Frontal cortex (tissue), 4 donors: ENCODE measurements around the gene SPAG6. TPM values are rescaled to one million over a fixed set of nuclear protein-coding genes. Genes with fewer than 3 reads are reported as not detected.
A peak's percentile ranks its signal among the peaks of the same experiment; 100 is the strongest.

Source experiments
- DNase-seq, 2 donors: peaks; one replicate each; pipeline ENCODE4 v3.0.0; 2012; ENCODE audit warnings: low spot score in 2 of 2
- FAIRE-seq: peaks from 2 replicates; lab custom pipeline; 2012; peaks lifted over from hg19 to GRCh38; lab: Jason Lieb, UNC
- total RNA-seq: library from RNA; depleted of rRNA; stranded (reverse); fragments of >200 nt; gene quantifications from one replicate; pipeline ENCODE4 v1.2.3, GENCODE V29; 2014
- donor health status: control.
- donor health status: control.
- donor health status: control.

Gene SPAG6
- total RNA-seq, 1 donor from 2014 or later, result 0.41 TPM

DNA sequence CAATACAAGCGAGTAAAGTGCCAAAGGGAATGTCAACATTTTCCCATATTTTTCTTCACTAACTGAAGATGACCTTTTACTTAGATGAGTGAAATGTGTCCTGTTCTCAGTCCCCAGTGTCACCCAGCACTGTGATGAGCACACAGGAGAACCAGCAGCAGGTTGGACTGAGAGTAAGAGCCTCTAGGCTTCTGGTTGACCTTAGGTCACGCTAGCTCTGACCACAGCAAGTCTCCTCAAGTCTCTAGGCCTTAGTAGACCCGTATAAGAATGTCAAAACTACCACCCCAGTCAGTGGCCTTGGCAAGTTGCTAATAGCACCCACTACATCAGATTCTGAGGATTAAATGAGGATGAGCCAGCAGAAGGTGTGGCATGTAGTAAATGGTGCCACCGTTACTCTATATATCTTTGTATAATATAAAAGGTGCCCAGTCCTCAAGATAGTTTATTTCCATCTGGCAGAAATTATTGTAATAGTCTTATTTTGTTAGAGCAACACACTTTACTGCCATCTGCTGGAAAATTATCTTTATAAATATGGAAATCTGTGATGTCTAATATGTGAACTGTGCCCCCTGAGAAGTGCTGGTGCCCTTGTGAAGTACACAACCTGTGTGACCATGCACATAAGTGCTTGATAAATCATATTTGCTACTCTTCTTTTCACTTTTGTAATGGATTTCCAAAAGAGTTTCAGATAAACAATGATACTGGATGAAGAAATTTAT is 75.7 kb downstream of the SPAG6 start:
- FAIRE-seq (no peak), DNase-seq (no peak)

DNA sequence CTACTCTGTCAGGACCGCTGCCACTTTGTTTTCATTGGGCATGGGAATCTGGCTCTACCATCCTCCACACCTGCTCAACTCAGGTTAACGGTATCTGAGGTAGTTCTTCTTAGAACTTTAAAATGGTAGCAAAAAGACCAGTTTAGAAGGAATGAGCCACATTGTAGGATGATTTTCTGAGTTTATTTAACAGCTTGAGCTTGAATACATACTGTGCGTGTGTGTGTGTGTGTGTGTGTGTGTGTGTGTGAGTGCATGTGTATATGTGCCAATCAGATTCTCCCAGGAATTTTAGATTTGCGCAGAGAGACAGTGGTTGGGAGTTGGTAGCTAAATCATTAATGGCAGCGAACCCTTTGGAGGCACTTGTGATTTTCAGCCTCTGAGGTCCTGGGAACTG is 81.4 kb downstream of the SPAG6 start:
- no peak for FAIRE-seq

DNA sequence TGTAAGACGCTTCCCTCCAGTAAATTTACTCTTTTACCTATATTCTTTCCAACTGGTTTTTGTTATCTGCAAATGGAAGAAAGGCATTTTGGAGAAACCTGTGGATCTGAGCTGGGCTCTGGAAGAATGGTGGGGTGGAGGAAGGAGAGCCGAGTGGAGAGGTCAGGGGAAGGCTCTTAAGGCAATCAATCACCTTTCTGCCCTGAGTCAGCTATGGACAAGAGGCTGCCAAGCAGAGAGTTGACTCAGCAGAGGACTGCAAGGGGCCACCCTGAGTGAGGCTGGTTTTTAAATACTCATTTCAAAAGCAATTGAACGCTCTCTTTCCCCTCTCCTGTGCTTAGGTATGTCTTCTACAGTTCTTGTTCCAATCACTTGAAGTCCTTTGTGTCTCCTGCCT is 81.8 kb downstream of the SPAG6 start:
- FAIRE-seq, result no peak
- no peak for DNase-seq

More for the DNA sequence above, 81.4 kb downstream of the SPAG6 start:
- DNase-seq, result no peak

DNA sequence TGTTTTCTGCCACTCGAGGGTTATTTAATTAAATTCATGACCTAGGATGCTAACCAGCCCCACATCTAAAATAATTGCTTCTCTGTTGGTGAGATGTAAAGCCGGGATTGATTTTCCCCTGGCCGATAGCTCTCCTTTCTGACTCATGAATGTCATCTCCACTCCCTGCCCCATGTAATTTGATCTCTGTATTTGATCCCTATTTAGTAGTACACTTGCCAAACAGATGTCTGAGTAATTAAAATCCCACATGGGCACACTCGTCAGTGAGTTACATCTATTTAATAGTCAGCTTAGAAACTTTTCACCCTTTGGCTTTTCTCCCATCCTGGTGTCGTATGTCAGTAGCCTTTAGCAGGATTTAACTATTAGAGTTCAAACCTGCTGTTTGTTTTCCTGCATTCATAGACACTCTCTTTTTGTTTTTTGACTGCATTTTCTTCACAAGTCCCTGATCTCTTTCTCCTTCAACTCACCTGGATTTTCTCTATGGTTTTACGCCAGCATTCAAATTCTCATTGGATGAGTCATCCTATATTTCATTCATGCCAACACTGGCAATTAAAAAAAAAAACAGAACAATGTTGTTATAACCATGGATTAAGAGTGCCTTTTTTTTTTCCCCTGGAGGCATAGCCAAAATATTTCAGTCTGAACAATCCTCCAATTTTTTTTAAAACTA is 82.7 kb downstream of the SPAG6 start:
- no peak for FAIRE-seq

DNA sequence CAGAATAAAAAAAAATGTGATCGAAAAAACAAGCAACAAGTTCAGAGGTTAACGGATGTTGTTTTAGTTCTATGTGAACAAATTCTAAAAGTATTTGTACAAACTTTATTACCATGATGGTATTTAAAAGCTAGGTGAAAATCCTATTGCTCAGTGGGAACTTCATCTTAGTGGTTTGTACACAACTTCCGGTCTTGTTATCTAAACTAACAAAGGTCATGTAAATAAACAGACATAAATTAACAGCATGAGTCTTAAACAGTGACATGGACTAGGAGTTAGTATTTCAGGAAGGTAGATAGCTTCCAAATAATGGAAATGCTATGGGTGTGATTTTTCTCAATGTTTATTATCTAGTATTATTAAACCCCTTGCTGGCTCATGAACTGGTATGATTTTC is 83.8 kb downstream of the SPAG6 start:
- FAIRE-seq (no peak), DNase-seq (no peak)

More for the DNA sequence above, 82.7 kb downstream of the SPAG6 start:
- no peak for DNase-seq

DNA sequence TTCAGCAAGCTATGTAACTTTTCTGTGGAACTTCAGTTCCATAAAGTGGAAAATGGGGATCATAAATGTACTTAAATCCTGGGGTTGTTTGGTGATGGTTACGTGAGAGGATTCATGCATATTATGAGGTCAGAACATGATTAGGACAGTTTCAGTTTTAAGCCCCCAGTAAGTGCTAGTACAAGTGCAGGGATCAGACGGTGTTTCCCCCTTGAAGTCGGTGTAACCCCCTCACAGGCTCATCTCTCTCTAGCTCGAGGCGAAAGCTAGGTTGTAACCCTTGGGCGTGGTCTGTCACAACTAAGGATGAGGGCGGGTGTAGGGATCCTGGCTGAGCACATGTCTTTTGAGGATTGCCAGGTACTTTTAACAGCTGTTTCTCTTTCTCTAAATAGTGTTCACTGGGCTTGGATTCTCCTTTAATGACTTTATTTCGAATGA is 84.7 kb downstream of the SPAG6 start:
- DNase-seq (no peak), FAIRE-seq (no peak)

DNA sequence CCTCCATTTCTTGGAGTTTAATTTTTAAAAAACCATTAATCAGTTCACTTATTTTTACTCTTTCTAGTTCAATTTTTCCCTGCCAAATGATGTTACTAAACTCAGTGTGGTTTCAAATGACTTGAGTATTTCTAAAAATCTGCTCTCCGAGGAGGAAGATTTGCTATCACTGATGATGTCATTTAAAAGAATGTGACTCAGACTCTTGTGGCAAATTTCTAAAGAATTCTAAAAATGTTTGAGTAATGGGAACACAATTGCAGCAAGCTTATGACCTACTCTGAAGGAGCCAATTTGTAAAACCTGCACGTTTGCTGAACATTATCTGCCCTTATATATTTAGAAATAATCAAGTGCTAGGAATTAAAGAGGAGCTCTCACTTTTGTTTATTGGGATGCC is 88.6 kb downstream of the SPAG6 start:
- peak in 1 of 2 donors; percentile 14 for DNase-seq
- FAIRE-seq, result no peak

DNA sequence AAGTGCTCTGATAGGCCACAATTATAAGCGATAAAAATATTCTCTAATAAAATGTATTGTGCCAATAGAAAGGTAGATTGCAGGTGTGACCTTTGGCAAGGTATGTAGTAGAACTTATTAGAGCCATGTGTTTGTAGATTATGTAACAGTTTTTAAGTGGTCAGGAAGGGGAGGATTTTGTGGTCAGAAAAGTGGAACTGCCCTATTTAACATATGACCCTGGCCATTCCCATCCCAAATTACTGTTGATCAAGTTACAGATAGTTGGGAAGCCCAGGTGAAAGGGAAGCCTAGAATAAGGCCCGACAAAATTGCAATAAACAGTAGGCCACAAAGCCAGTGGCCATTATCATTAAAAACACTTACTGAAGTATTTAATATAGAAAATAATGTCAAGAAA is 89.2 kb downstream of the SPAG6 start:
- FAIRE-seq, result no peak
- DNase-seq, result no peak

DNA sequence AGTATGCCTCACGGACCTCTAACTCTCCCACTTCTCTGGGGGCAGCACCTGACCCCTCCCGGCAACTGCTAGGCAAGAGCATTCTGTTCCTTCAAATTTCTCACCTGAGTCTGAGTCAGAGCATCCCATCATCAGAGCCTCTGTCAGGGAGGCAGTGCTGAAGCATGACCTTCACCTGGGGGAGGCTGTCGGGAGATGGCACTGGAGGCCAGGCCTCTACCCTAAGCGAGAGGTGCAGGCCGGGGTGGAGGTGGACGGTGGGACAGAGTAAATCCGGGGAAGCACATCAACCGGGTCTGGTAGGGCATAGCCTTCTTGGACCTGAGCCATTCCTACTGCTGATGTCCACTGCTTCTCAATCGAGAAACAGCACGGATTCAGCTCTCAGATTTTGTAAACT is 90.4 kb downstream of the SPAG6 start:
- no peak for DNase-seq
- FAIRE-seq, result no peak

DNA sequence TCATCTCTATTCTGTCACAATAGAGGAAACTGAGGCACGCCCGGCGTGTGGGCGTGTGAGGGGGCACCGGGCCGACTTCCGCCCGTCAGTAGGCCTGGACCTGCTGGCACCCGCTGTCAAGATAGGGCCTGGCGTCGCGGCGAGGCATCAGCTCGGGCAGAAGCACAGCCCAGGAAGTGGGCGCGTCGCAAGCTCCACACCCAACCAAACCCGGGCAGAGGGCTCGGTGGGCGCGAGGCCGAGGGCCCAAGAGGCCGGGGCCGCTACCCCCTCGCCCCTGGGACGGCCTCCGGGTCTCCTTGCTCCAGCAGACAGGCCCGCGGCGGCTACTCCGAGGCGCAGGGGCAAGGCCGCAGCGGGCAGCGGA is 91.2 kb downstream of the SPAG6 start:
- FAIRE-seq, result no peak
- no peak for DNase-seq

DNA sequence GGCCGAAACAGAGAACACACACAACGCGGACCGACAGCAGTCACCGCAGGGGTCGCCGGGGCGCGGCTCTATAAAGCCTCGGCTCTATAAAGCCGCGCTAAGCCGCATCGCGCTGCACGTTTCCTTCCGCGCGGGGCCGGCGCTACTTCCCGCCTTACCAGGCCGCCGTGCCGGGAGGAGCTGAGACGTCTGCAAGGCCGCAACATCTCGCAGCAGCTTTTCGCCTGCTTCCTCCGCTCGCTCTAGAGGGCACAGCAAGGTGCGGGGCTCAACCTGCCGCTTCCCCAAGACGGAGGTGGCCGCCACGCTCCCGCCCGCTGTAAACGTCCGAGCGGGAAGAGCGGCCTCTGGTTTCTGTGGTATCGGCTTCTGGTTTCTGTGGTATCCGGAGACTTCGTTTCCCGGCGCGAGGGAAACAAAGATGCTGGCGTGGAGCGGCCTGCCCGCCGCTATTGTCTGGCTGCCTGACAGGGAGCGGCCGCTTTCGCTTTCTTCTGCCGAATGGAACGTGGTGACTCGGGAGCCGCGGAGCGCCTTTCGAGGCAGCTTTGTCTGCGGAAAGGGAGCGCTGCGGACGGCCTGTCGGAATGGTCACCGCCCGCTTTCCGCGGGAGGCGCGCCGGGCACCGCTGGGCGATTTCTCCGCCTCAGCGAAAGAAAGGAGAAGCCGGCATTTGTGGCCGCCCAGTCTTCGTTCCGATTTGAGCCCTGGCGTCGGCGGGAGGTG is 91.8 kb downstream of the SPAG6 start:
- FAIRE-seq (no peak), DNase-seq (peak; percentile 62 to 69)

DNA sequence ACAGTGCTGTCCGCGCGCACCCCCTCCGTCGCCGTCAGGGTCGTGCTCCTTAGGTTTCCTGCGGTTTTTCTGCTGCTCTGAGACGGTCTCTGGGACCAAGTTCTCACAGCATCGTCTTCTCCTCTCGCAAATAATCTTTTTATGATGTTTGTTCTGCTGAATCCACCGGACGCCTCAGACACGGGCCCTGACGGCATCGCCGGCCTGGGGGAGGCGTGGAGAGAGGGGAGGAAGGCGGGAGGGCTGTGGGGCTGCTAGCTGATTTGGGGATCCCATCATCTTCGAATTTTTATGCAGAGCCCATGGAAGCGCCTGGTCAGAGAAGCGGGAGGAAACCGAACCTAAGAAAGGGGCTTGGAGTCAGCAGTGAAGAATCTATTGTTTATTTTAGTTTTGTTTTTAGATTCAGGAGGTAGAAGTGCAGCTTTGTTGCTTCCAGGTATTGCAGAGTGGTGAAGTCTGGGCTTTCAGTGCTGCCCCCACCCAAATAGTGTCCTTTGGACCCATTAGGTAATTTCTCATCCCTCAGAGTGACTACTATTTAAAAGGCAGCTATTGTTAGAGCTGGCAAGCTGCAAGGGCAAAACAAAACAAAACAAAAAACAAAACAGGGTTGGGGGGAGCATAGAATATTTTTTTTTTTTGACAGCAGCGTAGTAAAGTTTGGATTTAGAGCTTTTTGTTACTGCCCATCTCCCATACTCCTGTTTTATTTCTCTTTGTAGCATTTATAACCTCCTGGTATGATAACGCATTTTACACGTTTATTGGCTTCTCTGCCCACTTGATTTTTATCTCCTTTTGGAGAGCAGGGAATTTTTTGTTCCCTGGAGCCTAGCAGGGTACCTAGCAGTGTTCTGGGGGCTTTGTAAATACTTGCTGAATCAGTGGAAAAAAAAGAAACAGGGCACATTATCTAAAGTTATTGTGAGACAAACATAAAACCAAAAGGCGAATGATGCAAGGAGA is 92.6 kb downstream of the SPAG6 start:
- DNase-seq (peak; percentile 35 to 41), FAIRE-seq (no peak)

DNA sequence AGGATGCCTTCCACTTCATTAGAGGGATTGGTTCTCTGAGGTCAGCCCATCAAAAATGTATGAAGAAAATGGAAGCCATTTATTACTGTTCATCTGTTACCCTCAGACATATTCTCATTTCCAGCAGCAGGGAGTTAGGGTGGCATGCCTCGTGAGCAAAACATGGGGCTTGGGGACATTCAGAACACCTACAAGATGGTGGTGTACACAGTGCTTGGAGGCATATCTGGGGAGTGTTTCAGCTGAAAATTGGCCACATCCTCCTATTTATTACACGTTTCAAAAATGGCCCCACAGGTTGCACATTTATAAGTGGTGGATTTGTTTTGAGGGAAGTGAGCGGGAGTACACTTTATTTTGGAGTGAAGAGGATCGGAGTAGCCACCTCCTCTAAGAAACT is 93.4 kb downstream of the SPAG6 start:
- no peak for FAIRE-seq
- no peak for DNase-seq

DNA sequence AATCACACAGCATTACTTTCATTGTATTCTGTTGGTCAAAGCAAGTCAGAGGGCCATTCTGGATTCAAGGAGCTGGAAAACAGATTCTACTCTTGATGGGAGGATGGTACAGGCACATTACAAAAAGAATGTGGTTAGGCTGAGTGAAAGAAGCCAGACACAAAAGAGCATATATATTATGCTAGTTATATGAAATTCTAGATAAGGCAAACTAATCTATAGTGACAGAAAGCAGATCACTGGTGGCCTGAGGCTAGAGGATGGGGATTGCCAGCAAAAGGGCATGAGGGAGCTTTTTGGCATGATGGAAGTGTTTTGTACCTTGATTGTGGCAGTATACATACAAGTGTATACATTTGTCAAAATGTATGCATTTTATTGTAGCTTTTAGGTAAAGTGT is 96.8 kb downstream of the SPAG6 start:
- DNase-seq, result no peak
- no peak for FAIRE-seq

DNA sequence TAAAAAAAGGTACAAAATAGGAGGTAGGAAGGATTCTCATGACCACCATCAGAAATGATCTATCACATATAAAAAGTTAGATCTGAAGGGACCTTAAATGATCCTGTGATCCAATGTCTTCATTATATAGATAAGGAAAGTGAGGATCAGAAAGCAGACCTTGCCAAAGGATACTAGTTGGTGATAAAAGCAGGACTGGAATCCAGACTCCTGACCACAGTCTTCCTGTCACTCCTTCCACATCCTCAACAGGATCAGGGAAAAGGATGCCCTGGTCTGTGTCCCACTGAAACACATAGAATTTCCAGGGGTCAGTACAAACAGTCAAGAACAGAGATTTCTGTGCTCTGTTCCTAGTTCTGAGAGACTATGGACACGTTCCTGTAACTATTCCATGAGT is 97.2 kb downstream of the SPAG6 start:
- DNase-seq, result no peak
- no peak for FAIRE-seq

DNA sequence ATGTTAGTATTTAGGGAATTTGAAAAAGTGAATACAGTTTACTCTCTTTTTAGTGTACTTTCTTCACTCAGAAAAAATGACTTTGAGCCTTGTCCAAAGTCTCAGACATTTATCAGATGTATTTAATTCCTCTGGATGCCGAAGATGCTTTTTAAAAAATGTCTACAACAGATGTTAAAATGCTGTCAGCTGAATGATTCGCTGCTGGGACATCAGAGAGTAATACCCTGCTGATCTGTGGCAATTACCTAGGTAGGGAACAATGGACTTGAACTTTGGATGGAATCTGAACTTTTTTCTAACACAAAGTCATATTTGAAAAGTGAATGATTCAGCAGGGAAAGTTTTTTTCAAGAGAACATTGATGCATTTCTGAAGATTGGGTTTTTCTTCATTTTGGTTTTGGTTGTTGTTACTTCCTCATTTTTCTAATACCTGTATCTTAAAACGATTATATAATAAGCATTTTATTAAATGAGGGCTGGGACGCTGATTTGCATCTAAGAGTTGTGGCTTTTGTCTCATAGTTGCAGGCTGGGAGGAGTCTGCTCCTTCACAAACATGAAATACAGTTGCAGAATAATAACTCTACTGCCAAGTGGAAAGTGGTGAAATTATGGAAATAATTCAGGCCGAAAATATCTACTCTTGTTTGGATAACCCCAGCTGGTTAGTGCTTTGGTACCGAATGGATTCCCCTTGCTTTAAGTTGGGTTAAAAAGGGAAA is 98.0 kb downstream of the SPAG6 start:
- DNase-seq, result no peak
- FAIRE-seq, result no peak

DNA sequence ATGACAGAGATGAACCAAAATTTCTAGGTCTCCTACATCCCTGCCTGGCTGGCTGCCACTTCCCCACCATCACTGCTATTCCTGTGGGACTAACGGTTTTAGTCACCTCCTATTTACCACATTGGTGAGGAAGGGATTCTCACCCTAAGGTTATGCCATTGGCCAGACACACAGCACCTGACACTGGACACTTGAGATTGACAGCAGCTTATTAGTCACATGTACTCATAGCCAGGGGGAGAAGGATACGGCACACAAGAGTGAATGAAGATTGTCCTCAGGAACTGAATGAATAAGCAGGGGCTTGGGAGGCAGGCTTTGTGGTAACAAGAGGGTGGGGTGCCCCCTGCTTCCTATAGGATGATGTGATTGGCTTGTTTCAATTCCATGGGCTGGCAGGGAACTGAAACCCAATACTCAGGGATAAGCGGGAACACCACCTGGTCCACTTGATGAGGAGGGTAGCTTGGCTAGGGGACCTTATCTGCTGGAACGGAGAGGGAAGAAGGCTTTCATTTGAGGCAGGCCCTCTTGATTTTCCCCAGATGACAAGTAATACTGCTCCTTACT is 99.0 kb downstream of the SPAG6 start:
- no peak for DNase-seq
- FAIRE-seq, result no peak

DNA sequence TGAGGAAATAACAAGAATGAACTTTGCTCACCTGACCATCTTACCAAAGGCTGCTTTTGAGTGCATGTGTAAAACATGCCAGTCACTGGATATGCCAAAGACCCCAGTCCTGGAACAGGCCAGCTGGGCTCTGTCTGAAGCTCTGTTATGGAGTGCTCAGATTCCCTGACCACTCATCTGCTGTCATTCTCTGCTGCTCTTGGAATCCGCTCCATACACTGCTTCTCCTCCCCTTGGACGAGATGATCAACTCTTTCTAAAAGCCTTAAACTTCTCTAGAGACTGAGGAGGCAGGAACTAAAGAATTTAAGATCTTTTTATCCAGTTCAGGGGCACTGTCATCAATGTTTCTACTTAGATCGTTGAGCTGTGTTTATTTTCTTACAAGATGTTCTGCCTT is 100.2 kb downstream of the SPAG6 start:
- FAIRE-seq (no peak), DNase-seq (no peak)

DNA sequence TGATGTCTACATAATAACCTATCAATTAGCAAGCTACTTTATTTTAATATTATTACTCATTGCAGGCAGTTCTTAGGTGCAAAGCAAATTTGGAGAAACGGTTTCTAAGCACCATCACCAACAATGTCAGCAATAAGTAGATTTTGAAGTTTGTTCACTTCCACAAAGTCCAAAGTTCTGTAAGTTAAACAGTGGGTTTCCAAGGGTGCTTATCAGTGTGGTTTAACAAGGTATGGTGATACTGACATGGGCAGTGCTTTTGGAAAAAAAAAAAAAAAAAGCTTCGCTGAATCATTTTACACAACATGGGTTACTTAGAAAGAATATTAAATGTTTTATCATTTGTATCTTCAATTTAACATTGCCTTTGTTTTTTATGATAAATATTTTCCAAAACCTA is 101.8 kb downstream of the SPAG6 start:
- DNase-seq (no peak), FAIRE-seq (no peak)
